DMS114 treated with DMSO at 0.1 percent for 48 hours (cell line): ENCODE data around the gene DPF3.

Experiments used
- DNase-seq: peaks from one replicate; lab custom pipeline; 2025; ENCODE audit not compliant: unreplicated experiment; lab: John Stamatoyannopoulos, UW

Gene DPF3

GRCh38 chr14:72893636-72894322 lies at the start of gene DPF3:
DPF3 (minus strand) TSS chr14:72894101; CDS start chr14:72894088, 13 bp downstream.
- DNase-seq, result peak; percentile 75

DNA sequence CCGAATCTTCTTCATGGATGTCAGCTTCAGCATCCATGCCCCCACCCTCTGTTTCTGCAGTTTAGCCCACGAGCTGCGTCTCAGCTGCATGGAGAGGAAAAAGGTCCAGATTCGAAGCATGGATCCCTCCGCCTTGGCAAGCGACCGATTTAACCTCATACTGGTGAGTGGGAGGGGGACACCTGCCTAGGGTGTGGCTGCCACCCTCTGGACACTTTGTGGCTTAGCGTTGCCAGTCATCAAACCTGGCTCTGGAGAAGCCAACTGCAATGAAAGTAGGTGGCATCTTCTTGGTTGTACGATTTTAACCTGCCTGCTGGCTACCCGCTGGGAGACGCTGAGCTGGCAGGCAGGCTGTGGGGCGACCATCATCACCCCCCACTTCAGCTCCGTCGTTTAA lies 49.0 kb upstream of the DPF3 start:
- no peak for DNase-seq

- DNase-seq, result no peak
These were observed 47.5 kb upstream of the DPF3 start for GRCh38 chr14:72941286-72941985.

DNA sequence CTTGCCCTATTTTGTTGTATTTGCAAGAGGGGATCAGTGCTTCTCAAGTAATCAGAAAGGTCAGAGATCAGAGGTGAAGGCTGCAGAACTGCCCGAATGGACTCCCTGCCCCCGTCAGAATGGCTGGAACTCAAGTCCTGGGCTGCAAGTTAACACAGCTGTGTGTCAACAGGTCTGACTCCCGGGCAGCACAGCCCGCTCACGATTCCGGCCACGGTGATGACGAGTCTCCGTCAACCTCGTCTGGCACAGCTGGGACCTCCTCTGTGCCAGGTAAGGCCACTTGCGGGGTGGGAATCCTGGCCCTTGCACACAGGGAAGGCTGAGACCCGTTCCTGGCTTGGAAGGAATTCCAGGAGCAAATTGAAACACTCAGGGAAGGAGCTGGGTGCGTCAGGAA lies 45.7 kb upstream of the DPF3 start:
- DNase-seq, result no peak

GRCh38 chr14:72932893-72933292 lies 39.0 kb upstream of the DPF3 start:
- no peak for DNase-seq

- DNase-seq, result no peak
These were observed 35.6 kb upstream of the DPF3 start for GRCh38 chr14:72929316-72930080.

- DNase-seq, result no peak
These were observed 35.0 kb upstream of the DPF3 start for GRCh38 chr14:72928872-72929271.

DNA sequence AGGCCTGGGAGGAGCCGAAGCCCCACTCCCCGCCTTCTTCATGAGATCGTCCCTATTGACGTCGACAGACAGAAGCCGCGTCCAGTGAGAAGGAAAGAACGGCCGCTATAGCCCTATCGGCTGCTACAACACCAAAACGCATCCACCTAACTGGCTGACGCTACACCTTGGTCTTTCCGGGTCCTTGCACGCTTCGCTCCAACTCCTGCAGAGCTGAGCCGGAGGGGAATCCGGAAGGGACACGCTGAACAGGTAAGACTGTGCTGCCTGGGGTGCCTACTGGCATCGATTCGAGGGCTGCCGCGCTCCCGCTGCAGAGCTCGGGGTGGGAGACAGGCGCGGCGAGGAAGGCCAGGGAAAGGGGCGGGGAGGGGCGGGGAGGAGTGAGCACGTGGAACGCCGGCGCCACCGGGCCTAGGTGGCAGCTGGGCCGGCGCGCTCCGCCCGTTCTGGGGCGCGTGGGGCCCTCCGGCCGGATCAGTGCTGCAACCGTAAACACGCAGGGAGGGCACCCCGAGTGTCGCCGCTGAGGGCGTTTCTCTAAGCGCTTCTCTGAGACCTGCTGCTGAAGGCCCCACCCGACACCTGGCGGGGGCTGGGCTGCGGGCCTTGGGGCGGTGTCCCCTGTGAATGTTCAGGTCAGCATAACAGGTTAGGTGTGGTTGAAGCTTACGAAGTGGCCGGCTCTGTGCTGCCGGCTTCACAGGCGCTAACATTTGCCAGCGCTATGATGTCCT lies 32.6 kb upstream of the DPF3 start, which contains the start of gene DCAF4:
DCAF4 (plus strand) TSS at position 173 of the 737 bp plus-strand sequence. CDS start 11,515 bp downstream, outside the sequence.
- peak; percentile 96 for DNase-seq

- peak; percentile 29 for DNase-seq
These were observed 32.0 kb upstream of the DPF3 start for GRCh38 chr14:72925815-72926291.

DNA sequence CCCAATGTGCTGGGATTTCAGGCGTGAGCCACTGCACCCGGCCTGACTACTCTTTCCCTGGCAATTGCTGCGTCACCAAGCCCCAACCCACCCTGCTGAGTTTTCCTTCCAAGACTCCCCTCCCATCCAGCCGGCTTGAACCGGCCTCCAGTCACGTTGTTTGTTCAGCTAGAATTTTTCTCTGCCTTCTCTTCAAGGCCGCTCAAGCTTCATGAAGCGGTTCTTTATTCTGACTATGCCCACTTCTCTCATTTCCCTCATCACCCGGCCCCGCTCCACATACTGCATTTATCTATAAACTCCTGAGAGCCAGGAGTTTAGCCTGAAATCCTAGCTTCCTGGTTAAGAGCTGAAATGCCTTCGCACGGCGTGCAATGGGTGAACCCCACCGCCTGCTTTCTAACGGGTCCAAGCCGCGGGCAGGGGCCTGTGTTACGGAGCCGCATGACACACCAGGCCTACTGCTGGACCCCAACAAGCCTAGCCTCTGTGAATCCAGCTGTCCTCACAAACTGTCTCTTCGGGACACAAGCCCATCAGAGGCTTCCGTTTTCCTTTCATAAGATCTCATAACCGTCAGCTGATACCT lies 31.4 kb upstream of the DPF3 start:
- no peak for DNase-seq

GRCh38 chr14:72924337-72924736 lies 30.4 kb upstream of the DPF3 start:
- DNase-seq, result no peak

- DNase-seq, result no peak
These were observed 27.5 kb upstream of the DPF3 start for GRCh38 chr14:72921396-72921795.

DNA sequence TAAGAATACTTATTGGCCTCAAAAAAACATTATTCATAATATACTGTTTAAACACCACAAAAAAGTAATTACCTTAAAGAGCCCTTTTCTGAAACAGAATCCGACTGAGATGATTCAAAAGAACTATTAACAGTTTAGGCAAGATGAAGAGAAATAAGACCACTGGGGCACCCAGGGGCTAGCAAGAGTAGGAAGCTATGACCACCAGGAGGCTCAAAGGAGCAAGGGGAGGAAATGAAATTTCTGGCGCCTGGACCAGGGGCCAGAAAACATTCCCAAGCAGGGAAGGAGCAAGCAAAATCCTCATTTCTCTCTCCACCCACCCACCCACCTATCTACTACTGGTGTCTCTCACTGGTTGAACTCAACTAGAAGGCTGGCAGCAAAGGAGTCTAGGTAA lies 26.1 kb upstream of the DPF3 start:
- DNase-seq, result no peak

GRCh38 chr14:72917094-72917802 lies 23.3 kb upstream of the DPF3 start:
- DNase-seq, result no peak

GRCh38 chr14:72916174-72916573 lies 22.3 kb upstream of the DPF3 start:
- DNase-seq, result no peak

GRCh38 chr14:72913809-72914208 lies 19.9 kb upstream of the DPF3 start:
- no peak for DNase-seq

GRCh38 chr14:72909163-72909562 lies 15.3 kb upstream of the DPF3 start:
- DNase-seq, result no peak

DNA sequence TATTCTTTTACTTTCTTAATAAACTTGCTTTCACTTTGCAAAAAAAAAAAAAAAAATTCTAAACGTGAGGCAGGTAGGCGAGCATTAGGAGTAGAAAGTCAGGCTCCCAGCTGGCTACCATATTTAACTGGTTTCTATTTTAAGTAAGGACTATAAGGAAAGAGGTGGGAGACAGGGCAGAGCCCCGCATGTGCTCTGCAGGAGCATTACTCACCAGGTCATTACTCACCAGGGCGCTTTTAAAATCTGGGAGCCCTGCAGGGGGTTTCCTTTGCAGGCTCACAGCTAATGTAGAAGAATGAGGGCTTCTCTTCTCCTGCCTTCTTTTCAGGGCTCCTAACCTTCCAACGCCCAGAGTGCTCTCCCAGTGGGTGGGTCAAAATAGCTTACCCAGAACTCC lies 14.0 kb upstream of the DPF3 start:
- no peak for DNase-seq

DNA sequence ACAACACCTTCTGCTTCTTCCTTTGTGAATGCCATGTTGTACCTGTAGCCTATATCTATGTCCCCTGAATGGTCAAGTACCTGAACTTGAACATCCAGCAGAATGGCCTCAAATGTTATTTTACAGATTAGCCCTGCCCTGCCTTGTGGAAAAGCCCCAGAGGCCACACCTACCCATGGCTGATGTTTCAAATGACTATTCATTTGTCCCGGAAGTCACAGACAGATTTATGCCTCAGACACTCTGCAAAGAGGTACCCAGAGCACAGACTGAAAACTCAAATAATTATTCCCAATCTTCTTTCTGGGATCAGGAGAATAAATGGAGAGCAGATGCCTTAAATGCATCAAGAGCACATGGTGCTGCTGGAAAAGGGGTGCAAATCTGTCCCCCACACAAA lies 13.0 kb upstream of the DPF3 start:
- DNase-seq, result no peak

DNA sequence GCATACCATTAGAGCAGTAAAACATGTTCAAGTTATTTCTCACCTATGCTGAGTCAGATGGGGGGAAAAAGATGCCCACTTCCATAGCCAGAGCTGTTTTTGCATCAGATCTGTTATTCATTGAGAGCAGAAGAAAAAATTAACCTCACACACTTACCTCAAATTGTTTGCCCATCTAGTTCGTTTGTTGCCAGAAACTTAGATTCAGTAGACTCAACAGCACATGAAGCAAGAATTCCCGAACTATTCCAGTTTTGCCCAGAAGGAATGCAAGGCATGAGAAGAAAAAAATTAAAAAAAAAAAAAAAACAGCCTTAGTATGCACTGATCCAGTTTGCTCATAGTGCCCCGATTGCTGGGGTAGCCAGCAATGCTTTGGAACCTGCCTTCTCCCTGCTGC lies 12.4 kb upstream of the DPF3 start:
- no peak for DNase-seq
